OCI-LY7 (cell line): ENCODE results near the gene DOK7.

ENCODE experiments used
- EZH2phosphoT487 ChIP-seq: fragments of 200-600 bp; sonication (generic); IDR thresholded peaks from 2 replicates; pipeline ENCODE4 v1.6.1; 2018; ENCODE audit warnings: low read depth, borderline replicate concordance, mild to moderate bottlenecking, mixed run types, antibody characterized with exemption, low read length, moderate library complexity, mixed read lengths
- TF ChIP-seq, protein P1 (sequence below): fragments of 200-600 bp; sonication (generic); conservative IDR thresholded peaks from 2 replicates; pipeline ENCODE4 v1.5.1; 2014; ENCODE audit warnings: mild to moderate bottlenecking, antibody characterized with exemption, low read length, moderate library complexity, mixed read lengths

GRCh38 chr4:3464349-3464905 lies 1.3 kb downstream of the DOK7 start:
- TF ChIP-seq, protein P1, sequence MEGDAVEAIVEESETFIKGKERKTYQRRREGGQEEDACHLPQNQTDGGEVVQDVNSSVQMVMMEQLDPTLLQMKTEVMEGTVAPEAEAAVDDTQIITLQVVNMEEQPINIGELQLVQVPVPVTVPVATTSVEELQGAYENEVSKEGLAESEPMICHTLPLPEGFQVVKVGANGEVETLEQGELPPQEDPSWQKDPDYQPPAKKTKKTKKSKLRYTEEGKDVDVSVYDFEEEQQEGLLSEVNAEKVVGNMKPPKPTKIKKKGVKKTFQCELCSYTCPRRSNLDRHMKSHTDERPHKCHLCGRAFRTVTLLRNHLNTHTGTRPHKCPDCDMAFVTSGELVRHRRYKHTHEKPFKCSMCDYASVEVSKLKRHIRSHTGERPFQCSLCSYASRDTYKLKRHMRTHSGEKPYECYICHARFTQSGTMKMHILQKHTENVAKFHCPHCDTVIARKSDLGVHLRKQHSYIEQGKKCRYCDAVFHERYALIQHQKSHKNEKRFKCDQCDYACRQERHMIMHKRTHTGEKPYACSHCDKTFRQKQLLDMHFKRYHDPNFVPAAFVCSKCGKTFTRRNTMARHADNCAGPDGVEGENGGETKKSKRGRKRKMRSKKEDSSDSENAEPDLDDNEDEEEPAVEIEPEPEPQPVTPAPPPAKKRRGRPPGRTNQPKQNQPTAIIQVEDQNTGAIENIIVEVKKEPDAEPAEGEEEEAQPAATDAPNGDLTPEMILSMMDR, result no peak
- TF ChIP-seq EZH2phosphoT487, result no peak
